HepG2 (cell line): Measurements from ENCODE around the gene HSPA1A. TPM values are rescaled to one million over a fixed set of nuclear protein-coding genes. Genes with fewer than 3 reads are reported as not detected.

Experiments used
- ATAC-seq: fragments of 200-7000 bp; cut with Tn5 transposase; 3 replicates; pipeline ENCODE4 v1.9.1; 2020; ENCODE audit warnings: mild to moderate bottlenecking, moderate library complexity
- BruUV-seq: library from RNA; stranded (reverse); fragments of 400-500 nt; replicated peaks from 2 replicates; lab custom pipeline; 2021; lab: Mats Ljungman, UMichigan
- CTCF ChIA-PET: fragments of 300-600 bp; formaldehyde crosslinking; extraction: SDS; loops from one replicate; lab custom pipeline; 2021; ENCODE audit warnings: low total read pairs, inconsistent platforms, low intra/inter-chr PET ratio; lab: Yijun Ruan, JAX
- POLR2A ChIA-PET: fragments of 350-600 bp; sonication (Branson Sonifier 250); formaldehyde crosslinking; loops from one replicate; lab custom pipeline; 2020; ENCODE audit warnings: antibody characterized with exemption, inconsistent platforms; lab: Yijun Ruan, JAX
- DNase-seq: peaks from one replicate; pipeline ENCODE4 v3.0.0-alpha.2; 2015; ENCODE audit warnings: low spot score
- FAIRE-seq: peaks from 3 replicates; lab custom pipeline; 2011; peaks lifted over from hg19 to GRCh38; lab: Jason Lieb, UNC
- H2AFZ ChIP-seq: one replicate; pipeline ENCODE4 v1.6.1; 2011; ENCODE audit warnings: low read length, inconsistent platforms
- H3K27ac ChIP-seq: fragments of 300-600 bp; 3 replicates; pipeline ENCODE4 v1.8.0; 2011; ENCODE audit warnings: mixed run types, mild to moderate bottlenecking, mixed read lengths, low read length, inconsistent platforms; ENCODE audit not compliant: insufficient read depth; ENCODE audit errors: extremely low read length
- H3K27me3 ChIP-seq, 2 experiments: fragments of 200-600 bp in 1 of 2; 2 replicates in 1 of 2; 3 replicates in 1 of 2; pipeline versions ENCODE4 v1.6.0 to v1.8.0; 2011; ENCODE audit warnings: low read length in 2 of 2, mild to moderate bottlenecking in 2 of 2, moderate library complexity in 2 of 2, inconsistent platforms in 1 of 2; ENCODE audit not compliant: insufficient read depth in 2 of 2, control insufficient read depth in 1 of 2
- H3K36me3 ChIP-seq, 2 experiments: fragments of 200-600 bp in 1 of 2; replicated peaks in 1 of 2; 2 replicates in 1 of 2; 3 replicates in 1 of 2; pipeline versions ENCODE4 v1.5.1 to v1.8.0; 2011; ENCODE audit warnings: low read length in 2 of 2, inconsistent platforms in 1 of 2; ENCODE audit not compliant: insufficient read depth in 2 of 2, control insufficient read depth in 1 of 2
- H3K4me1 ChIP-seq: 2 replicates; pipeline ENCODE4 v1.5.1; 2012; ENCODE audit warnings: low read length, inconsistent platforms; ENCODE audit not compliant: insufficient read depth
- H3K4me2 ChIP-seq: 2 replicates; pipeline ENCODE4 v1.6.0; 2011; ENCODE audit warnings: low read depth, low read length, inconsistent platforms
- H3K4me3 ChIP-seq, 3 experiments: fragments of 200-600 bp in 1 of 3; sonication (generic), shearing (Covaris generic) in 1 of 3; replicated peaks in 1 of 3; 2 replicates each; pipeline ENCODE4 v1.5.1; 2011 to 2016; ENCODE audit warnings: low read length in 3 of 3, inconsistent platforms in 2 of 3, low read depth in 2 of 3, mild to moderate bottlenecking in 2 of 3, control low read depth in 1 of 3, mixed read lengths in 1 of 3; ENCODE audit not compliant: insufficient read depth in 1 of 3
- H3K79me2 ChIP-seq: one replicate; pipeline ENCODE4 v1.6.1; 2011; ENCODE audit warnings: low read length, inconsistent platforms; ENCODE audit not compliant: insufficient read depth
- H3K9ac ChIP-seq: 2 replicates; pipeline ENCODE4 v1.6.0; 2011; ENCODE audit warnings: mild to moderate bottlenecking, low read depth, low read length, inconsistent platforms; ENCODE audit not compliant: insufficient read depth
- H3K9me3 ChIP-seq: 2 replicates; pipeline ENCODE4 v1.5.1; 2012; ENCODE audit warnings: mild to moderate bottlenecking, low read length
- H4K20me1 ChIP-seq: 2 replicates; pipeline ENCODE4 v1.6.0; 2011; ENCODE audit warnings: inconsistent platforms, mild to moderate bottlenecking, low read length, moderate library complexity; ENCODE audit not compliant: insufficient read depth
- MEIS1 ChIP-seq: sonication (generic); formaldehyde crosslinking; IDR thresholded peaks from 2 replicates; pipeline ENCODE4 v1.9.0; 2021; ENCODE audit warnings: mild to moderate bottlenecking, missing genetic modification reagents, moderate library complexity, borderline replicate concordance
- NRL ChIP-seq: sonication (generic); formaldehyde crosslinking; IDR thresholded peaks from 2 replicates; pipeline ENCODE4 v1.5.0; 2020; ENCODE audit warnings: missing genetic modification reagents, mild to moderate bottlenecking, moderate library complexity, borderline replicate concordance
- SRSF1 ChIP-seq: fragments of 200-400 bp; formaldehyde crosslinking; optimal IDR thresholded peaks from 2 replicates; pipeline ENCODE3; 2017; ENCODE audit warnings: mild to moderate bottlenecking, low read depth, low read length, moderate library complexity
- ZFP82 ChIP-seq: sonication (generic); formaldehyde crosslinking; IDR thresholded peaks from 2 replicates; pipeline ENCODE4 v1.5.1; 2020; ENCODE audit warnings: mild to moderate bottlenecking, missing genetic modification reagents, borderline replicate concordance
- ZNF230 ChIP-seq: sonication (generic); formaldehyde crosslinking; IDR thresholded peaks from 2 replicates; pipeline ENCODE4 v1.4.0; 2020; ENCODE audit warnings: mild to moderate bottlenecking, missing genetic modification reagents
- ZSCAN25 ChIP-seq: sonication (generic); formaldehyde crosslinking; IDR thresholded peaks from 2 replicates; pipeline ENCODE4 v1.8.0; 2022; ENCODE audit warnings: mild to moderate bottlenecking, missing genetic modification reagents
- WGBS: methylation state at CpG from one replicate; pipeline ENCODE4 v1.1.6; 2017; ENCODE audit warnings: low lambda C conversion rate; 5-methylcytosine and 5-hydroxymethylcytosine counted together
- in situ Hi-C: cut with HindIII; loops from 2 replicates; pipeline ENCODE4 v1.10.0; 2017; ENCODE audit warnings: low pct_unique_long_range_greater_than_20kb; ENCODE audit not compliant: extremely low pct_ligation_motif_present
- intact Hi-C: fragments of 100-400 bp; cut with micrococcal nuclease; formaldehyde crosslinking; loops from one replicate; pipeline ENCODE4 v1.10.0; 2022; ENCODE audit not compliant: unreplicated experiment
- polyA plus RNA-seq, 8 experiments: library from polyadenylated mRNA; depleted of rRNA in 3 of 8; stranded (reverse) in 7 of 8; unstranded in 1 of 8; fragments of >200 nt; fragmentation: Illumina TruSeq in 4 of 8; extraction: Trizol in 4 of 8; gene quantifications; 2 replicates each; pipeline versions ENCODE4 v1.2.1 to v1.2.3, GENCODE V29; 2011 to 2016; ENCODE audit warnings: low read depth in 4 of 8, missing spikeins in 1 of 8, mixed read lengths in 1 of 8; ENCODE audit not compliant: insufficient read depth in 1 of 8
- total RNA-seq, 5 experiments: library from RNA; depleted of rRNA; stranded (reverse); fragments of >200 nt; fragmentation: Illumina TruSeq; extraction: Trizol; gene quantifications; 2 replicates each; pipeline ENCODE4 v1.2.3, GENCODE V29; 2016; ENCODE audit warnings: low read depth in 1 of 5
- TF ChIP-seq, protein P1 (sequence below): sonication (generic); formaldehyde crosslinking; IDR thresholded peaks from 2 replicates; pipeline ENCODE4 v1.4.0; 2020; ENCODE audit warnings: mild to moderate bottlenecking, missing genetic modification reagents
- TF ChIP-seq, protein P2 (sequence below): sonication (generic); formaldehyde crosslinking; IDR thresholded peaks from 2 replicates; pipeline ENCODE4 v1.4.0; 2020; ENCODE audit warnings: mild to moderate bottlenecking, missing genetic modification reagents
- TF ChIP-seq, protein P3 (sequence below): sonication (generic); formaldehyde crosslinking; IDR thresholded peaks from 2 replicates; pipeline ENCODE4 v1.5.0; 2020; ENCODE audit warnings: mild to moderate bottlenecking, missing genetic modification reagents
- TF ChIP-seq, protein P4 (sequence below): sonication (generic); formaldehyde crosslinking; IDR thresholded peaks from 2 replicates; pipeline ENCODE4 v1.4.0; 2020; ENCODE audit warnings: mild to moderate bottlenecking, missing genetic modification reagents

The HSPA1A gene
- total and polyA plus RNA-seq, 2 of the 13 experiments (the other 11 are each of a cell fraction or from before 2014, with no cell fraction given), result 44.5 to 85.0 TPM

DNA sequence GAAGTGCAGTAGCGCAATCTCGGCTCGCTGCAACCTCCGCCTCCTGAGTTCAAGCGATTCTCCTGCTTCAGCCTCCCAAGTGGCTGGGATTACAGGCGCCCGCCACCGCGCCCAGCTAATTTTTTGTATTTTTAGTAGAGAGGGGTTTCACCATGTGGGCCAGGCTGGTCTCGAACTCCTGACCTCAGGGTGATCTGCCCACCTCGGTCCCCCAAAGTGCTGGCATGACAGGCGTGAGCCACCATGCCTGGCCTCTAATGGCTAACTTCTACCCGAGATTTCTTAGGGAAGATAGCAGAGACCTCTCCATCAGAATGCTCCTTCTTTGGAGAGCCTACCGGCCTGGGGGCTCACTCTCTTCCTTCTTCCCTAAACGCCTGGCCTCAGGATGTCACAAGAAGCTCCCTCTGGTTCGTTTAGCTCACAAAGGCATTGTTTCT is 48.8 kb downstream of the HSPA1A start (continued):
- TF ChIP-seq, protein P1, sequence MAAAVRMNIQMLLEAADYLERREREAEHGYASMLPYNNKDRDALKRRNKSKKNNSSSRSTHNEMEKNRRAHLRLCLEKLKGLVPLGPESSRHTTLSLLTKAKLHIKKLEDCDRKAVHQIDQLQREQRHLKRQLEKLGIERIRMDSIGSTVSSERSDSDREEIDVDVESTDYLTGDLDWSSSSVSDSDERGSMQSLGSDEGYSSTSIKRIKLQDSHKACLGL (CRISPR knock-in tag), result 0 out of 2 replicates have a peak, but pooled peaks have one; percentile 24
- peak; percentile 35; the same call in 1 of the 2 replicates for TF ChIP-seq ZFP82
- TF ChIP-seq, protein P2, sequence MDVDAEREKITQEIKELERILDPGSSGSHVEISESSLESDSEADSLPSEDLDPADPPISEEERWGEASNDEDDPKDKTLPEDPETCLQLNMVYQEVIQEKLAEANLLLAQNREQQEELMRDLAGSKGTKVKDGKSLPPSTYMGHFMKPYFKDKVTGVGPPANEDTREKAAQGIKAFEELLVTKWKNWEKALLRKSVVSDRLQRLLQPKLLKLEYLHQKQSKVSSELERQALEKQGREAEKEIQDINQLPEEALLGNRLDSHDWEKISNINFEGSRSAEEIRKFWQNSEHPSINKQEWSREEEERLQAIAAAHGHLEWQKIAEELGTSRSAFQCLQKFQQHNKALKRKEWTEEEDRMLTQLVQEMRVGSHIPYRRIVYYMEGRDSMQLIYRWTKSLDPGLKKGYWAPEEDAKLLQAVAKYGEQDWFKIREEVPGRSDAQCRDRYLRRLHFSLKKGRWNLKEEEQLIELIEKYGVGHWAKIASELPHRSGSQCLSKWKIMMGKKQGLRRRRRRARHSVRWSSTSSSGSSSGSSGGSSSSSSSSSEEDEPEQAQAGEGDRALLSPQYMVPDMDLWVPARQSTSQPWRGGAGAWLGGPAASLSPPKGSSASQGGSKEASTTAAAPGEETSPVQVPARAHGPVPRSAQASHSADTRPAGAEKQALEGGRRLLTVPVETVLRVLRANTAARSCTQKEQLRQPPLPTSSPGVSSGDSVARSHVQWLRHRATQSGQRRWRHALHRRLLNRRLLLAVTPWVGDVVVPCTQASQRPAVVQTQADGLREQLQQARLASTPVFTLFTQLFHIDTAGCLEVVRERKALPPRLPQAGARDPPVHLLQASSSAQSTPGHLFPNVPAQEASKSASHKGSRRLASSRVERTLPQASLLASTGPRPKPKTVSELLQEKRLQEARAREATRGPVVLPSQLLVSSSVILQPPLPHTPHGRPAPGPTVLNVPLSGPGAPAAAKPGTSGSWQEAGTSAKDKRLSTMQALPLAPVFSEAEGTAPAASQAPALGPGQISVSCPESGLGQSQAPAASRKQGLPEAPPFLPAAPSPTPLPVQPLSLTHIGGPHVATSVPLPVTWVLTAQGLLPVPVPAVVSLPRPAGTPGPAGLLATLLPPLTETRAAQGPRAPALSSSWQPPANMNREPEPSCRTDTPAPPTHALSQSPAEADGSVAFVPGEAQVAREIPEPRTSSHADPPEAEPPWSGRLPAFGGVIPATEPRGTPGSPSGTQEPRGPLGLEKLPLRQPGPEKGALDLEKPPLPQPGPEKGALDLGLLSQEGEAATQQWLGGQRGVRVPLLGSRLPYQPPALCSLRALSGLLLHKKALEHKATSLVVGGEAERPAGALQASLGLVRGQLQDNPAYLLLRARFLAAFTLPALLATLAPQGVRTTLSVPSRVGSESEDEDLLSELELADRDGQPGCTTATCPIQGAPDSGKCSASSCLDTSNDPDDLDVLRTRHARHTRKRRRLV (CRISPR knock-in tag), result peak; percentile 68; the same call in 1 of the 2 replicates

DNA sequence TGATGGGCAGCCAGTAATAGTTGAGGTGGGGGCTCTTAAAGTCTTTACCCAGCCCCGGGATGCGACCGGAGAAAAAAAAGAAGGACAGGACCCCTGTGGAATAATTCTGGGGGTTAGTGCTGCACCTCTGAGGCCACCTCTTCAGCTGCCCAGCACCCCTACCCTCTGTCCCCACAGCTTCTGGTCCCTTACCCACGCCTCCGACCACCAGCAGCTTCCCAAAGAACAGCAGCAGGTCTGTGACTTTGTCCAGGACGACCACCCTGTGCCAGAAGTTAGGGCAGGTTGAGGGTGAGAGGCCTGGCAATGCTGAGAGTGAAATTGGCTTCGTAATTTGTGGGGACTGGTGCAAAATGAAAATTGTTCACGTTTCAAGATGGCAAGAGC is 49.5 kb downstream of the HSPA1A start:
- no peaks in the 10 kb centered on the region for H3K9me3 ChIP-seq
- peaks cover 64% of the 10 kb centered on the region for H3K4me1 ChIP-seq
- 1% methylated on average over 8 of the region's 8 CpGs for WGBS
- FAIRE-seq (no peak), DNase-seq (no peak), ATAC-seq (no peak)
- peaks cover 0 to 14% of the 10 kb centered on the region in 2 experiments; a peak in 4 of 5 replicates for H3K36me3 ChIP-seq
- H3K27ac ChIP-seq, result peak overlapping the region; percentile 92
- H3K79me2 ChIP-seq, result peaks cover 34% of the 10 kb centered on the region
- POLR2A ChIA-PET, result interaction anchor here (0.6 to 5.4 kb wide), 37 partner anchors 8 to 263 kb away, joined by 3 to 264 read pairs (median 6); partner anchors contain the start of genes ATF6B, BAG6, CFB and CLIC1
- no TSS peak for BruUV-seq
- intact Hi-C loops (loop anchor here (1.0 to 2.0 kb wide), 2 partner anchors 12 to 32 kb away; partner anchors contain the start of gene EHMT2), in situ Hi-C loops (no loop called here)
- peak overlapping the region; percentile 99 for H3K4me2 ChIP-seq
- H2AFZ ChIP-seq, result peak overlapping the region; percentile 16
- no peaks in the 10 kb centered on the region; a peak in 1 of 5 replicates for H3K27me3 ChIP-seq
- peak overlapping the region; percentile 77 for H3K9ac ChIP-seq
- peak overlapping the region; percentile 62 to 99 (median 73) for H3K4me3 ChIP-seq
- no peaks in the 10 kb centered on the region for H4K20me1 ChIP-seq
- CTCF ChIA-PET, result no interaction called here
- TF ChIP-seq SRSF1, result peak; percentile 9
- TF ChIP-seq NRL, result peak; percentile 41; the same call in 1 of the 2 replicates
- TF ChIP-seq, protein P3, sequence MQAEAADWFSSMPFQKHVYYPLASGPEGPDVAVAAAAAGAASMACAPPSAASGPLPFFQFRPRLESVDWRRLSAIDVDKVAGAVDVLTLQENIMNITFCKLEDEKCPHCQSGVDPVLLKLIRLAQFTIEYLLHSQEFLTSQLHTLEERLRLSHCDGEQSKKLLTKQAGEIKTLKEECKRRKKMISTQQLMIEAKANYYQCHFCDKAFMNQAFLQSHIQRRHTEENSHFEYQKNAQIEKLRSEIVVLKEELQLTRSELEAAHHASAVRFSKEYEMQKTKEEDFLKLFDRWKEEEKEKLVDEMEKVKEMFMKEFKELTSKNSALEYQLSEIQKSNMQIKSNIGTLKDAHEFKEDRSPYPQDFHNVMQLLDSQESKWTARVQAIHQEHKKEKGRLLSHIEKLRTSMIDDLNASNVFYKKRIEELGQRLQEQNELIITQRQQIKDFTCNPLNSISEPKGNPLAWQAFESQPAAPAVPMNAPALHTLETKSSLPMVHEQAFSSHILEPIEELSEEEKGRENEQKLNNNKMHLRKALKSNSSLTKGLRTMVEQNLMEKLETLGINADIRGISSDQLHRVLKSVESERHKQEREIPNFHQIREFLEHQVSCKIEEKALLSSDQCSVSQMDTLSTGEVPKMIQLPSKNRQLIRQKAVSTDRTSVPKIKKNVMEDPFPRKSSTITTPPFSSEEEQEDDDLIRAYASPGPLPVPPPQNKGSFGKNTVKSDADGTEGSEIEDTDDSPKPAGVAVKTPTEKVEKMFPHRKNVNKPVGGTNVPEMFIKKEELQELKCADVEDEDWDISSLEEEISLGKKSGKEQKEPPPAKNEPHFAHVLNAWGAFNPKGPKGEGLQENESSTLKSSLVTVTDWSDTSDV (CRISPR knock-in tag), result peak; percentile 51; the same call in 1 of the 2 replicates
- 0 out of 2 replicates have a peak, but pooled peaks have one; percentile 30 for TF ChIP-seq ZSCAN25 (CRISPR knock-in tag)
- TF ChIP-seq, protein P4, sequence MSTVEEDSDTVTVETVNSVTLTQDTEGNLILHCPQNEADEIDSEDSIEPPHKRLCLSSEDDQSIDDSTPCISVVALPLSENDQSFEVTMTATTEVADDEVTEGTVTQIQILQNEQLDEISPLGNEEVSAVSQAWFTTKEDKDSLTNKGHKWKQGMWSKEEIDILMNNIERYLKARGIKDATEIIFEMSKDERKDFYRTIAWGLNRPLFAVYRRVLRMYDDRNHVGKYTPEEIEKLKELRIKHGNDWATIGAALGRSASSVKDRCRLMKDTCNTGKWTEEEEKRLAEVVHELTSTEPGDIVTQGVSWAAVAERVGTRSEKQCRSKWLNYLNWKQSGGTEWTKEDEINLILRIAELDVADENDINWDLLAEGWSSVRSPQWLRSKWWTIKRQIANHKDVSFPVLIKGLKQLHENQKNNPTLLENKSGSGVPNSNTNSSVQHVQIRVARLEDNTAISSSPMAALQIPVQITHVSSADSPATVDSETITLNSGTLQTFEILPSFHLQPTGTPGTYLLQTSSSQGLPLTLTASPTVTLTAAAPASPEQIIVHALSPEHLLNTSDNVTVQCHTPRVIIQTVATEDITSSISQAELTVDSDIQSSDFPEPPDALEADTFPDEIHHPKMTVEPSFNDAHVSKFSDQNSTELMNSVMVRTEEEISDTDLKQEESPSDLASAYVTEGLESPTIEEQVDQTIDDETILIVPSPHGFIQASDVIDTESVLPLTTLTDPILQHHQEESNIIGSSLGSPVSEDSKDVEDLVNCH (CRISPR knock-in tag), result 0 out of 2 replicates have a peak, but pooled peaks have one; percentile 8
- 0 out of 2 replicates have a peak, but pooled peaks have one; percentile 17 for TF ChIP-seq ZNF230
- 0 out of 2 replicates have a peak, but pooled peaks have one; percentile 22 for TF ChIP-seq MEIS1 (CRISPR knock-in tag)
